Middle frontal gyrus (tissue), 1 donor: ENCODE measurements around the gene SMCO4.

Source experiments
- DNase-seq: peaks from one replicate; pipeline ENCODE4 v3.0.0-alpha.2; 2015; ENCODE audit warnings: low spot score; ENCODE audit errors: extremely low spot score

SMCO4 gene

DNA sequence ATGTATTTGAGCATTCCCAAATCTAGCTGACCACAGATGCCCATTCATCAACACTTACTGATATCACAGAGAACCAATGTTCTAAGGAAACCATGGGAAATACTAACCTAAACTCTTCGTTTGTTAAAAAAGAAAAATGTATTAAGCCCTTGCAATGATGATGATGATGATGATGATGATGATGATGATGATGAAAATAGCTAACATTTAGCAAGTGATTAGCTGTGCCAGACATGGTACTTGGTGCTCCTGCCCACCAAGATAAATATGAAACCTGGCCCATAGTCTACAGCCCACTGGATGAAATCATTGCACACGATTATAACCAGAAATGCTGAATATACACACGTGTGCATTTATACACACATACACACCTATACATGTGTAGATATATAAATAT lies 37.5 kb downstream of the SMCO4 start:
- no peak for DNase-seq

DNA sequence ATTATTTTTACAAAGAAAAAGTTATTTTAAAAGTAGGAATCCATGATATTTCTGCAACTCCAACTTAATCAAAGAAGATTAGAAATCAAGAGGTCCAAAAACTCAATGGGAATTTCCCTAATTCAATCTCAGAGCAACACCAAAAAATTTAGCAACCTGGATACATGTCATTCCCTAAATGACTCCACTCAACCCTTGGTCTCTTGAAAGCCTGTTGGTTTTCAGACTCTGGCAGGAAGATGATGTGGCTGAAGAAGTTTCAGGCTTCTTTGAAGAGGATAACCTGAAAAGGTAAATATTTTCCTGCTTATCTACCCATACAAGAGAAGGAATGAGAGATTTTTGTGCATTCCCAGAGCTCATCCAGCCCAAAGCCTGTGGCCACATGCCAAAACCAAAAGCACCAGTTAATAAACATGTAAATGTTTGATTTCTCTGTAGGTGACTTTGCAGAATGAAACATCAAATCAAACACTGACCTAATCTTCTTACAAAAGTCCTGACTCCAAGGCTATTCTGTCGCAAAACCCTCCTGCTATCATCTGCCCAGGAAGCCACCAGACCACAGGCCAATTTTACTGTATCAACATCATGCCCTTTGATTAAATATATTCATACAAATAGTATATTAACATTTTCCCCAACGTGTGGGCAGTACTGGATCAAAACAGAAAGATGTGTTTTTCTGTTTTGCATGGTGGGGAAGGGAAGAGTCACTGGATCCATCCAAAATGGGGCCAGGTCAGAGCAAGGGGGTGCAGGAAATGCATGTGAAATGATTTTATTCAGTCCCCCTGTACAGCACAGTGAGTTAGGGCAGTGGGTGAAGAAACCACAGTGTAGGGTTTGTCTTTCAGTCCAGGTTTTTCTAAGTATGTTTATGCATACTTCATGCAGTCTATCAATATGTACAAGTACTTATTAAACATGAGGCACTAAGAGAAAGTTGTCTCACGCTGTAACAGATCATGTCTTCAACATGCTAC lies 38.8 kb downstream of the SMCO4 start:
- DNase-seq, result no peak

DNA sequence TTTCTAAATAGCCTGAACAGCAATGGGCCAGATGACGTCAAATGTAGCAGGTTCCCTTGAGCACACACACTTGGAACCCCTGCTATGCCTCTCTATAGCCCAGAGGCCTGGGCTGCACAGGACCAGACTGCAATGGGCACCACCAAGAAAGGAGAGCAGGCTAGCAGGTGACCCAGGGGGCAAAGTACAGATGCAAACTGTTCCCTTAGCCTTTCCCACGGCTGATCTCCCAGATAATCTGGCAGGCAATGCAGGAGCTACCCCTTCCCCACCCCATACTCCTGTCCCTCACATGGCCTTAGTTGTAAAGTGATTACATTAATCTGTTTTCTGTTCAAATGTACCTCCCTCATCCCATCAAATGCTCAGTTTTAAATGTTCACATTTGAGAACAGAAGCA lies 41.3 kb downstream of the SMCO4 start:
- DNase-seq, result no peak

DNA sequence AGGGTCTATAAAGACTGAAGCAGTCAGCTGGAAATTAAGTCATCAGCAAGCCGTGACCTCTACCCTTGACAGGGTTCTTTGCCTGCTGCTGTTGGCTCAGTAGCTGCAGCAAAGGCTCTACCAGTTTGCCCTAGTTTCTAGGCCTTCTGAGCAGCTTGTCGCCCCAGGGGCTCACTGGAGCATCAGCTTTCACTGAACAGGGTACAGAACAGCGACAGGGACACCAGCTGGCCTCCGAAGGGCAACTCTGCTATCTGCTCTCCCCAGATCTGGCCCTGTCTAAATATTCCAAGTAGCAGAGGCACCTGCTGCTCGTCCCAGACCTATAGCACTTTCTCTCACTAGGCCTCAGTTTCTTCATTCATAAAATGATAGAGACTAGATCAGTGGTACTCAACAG lies 42.4 kb downstream of the SMCO4 start:
- DNase-seq, result no peak

DNA sequence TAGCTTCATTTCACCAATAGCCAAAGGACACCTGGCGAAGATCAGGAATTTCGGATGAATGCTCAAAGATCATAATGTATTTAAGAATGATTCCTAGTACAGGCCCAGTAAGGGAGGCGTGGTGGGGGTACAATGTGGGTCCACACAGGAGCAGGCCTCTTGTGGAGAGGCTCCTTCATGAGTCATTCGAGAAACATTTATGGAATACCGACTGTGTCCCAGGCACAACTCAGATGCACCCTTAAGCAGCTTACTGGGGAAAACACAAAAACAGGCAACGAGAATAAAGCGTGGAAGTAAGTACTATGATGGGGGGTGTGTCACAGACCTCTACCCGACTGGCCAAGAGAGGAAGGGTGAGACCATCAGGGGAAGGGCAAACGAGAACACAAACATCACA lies 44.5 kb downstream of the SMCO4 start:
- DNase-seq, result no peak

DNA sequence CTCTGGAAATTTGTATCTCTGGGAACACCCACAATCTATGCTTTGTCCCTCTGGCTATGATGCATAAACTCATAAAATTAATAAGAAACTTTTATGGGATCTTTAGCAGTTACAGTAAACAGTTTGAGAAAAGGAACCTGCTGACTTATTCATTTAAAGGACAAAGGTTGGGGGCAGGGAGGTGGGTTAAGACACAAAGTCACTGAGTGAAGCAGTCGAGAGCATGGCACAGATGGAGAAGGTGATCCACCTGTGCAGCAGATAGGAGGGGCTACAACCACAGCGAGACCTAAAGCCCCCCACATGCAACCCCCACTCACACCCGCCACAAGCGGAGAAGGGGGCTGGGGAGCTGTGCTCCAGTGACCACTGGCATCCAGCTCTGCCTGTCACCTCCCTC lies 45.0 kb downstream of the SMCO4 start:
- no peak for DNase-seq

DNA sequence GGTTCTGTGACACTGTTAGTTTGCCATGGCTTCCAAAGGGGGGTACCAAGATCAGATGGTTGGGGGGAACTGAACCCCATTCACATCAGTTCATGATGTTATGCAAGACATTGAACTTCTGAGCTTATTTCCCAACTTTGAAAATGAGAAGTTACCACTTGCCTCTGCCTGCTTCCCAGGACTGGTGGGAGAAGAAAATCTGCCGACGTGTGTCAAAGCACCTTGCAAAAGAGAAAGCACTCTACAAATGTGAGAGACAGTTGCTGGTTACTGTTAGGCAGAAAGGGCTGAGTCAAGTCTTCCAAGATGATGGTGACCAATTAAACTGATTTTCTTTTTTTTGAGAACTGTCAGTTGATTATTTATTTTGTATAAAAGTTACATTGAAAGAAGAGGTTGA lies 45.6 kb downstream of the SMCO4 start:
- no peak for DNase-seq

DNA sequence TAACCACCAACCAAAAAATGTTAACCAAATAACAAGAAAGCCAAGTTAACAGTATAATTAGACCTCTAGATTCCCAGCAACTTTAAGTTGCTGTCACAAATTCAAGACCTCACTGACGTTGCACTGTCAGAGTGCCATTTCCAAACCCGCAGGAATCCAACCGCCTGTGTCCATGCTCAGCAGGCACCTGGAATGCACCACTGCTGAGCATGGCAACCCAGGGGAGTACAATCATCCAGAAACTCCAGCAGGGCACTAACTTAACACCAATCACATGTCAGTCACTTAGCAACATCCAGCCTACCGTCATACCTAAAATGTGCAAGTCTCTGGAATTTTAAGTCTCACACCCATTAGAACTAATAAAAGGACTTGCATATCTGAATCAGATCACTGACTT lies 48.8 kb downstream of the SMCO4 start:
- no peak for DNase-seq

DNA sequence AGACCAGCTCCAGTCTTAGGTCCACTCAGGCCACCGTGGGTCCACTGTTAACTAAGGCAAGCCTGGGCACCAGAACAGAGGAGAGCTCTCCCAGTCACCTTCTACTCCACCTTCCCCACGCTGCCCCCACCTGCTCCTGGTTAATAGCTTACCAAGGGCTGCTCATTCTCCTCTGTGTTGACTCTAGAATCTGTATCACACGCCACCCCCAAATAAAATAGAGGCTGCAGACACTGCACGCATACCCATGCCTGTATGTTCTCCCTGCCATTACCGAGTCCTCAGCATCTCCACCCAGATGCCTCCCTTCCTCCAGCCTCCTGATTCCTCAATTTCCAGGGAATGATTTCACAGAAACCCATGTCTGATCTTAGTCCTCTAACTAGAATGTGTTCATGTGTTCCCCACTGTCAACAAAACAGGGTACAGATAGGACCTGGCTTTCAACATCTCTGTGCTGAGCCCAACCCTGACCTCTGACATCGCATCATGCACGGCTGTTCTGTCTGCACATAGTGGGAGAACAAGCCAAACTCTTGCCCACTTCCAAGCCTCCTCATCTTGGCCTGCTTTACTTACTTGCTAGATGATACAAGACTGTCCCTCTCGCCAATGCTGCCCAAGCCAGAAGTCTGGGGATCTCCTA lies 49.8 kb downstream of the SMCO4 start:
- no peak for DNase-seq

DNA sequence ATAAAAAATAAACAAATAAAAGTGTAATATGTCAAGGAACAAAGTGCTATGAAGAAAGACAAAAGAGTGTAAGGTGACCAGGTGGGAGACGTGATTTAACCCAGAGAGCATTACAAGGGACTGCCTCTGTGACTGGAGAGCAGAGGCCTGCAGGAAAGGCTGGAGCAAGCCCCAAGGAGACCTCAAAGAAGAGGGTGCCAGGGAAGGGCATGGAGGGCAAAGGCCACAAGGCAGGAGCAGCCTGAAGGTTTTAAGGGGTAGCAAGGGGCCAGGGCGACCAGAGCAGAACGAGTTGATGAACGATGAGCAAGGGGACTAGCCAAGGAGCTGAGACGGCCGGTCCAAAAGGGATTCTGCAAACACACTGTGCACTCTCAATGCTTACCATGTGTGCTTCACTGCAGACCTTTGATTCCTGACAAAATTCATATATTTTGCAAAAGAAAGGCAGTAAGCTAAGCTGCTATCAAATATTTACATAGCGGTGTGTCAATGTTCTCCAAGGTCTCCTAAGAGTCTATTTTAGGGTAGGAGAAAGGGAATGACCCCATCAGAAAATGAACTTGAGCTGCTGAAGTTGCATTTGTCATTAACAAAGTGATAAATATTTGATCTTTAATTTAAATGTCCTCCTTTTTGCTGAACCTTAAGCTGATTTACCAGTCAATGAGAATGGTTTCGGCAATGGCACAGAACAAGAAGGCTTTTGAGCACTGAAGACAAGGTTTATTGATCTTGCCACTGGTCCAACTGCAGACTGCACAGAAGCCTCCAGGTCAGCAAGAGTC lies 50.5 kb downstream of the SMCO4 start:
- DNase-seq, result no peak

DNA sequence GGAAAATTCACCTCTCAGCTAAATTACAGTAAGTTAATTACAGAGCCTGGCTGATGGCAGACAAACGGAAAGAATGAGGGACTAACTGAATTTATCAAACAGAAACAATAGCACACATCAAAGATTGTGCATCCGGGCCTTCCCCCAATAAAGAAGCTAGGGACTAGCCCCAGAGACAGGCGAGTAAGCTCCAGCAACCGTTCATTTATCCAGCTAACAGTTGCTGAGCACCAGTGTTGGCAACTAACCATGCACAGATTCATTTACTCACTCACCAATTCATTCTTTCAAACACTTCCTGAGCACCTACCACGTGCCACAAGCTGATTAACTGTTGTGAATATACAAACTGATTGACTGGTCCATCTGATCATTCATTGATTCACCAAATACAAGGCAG lies 51.2 kb downstream of the SMCO4 start:
- no peak for DNase-seq

DNA sequence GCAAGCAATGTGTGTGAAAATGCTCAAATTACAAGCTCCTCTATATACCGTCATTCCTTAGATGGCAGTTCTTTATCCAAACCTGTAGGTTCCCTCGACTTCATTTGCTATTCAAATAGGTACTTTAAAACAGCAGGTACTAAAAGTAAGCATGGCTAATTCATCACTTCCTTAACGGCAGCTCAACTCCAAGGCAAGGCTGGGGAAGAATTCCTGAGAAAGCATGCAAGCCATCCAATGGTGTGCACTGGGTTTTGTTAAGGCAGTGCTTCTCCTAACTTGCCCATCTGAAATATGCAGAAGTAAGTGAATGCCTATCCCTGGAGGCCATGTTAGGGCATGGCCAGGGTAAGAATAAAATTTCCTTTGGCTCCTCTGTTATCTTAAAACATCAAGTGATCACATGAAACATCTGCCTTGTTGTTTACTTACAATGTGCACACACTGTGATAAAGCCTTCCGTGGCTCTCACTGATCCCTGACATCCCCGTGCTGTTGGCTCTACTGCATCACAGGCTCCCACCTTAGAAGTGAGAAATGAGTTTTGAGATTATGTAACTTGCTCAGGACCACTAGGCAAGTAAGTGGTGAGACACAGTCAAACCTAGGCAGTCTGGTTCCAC lies 52.1 kb downstream of the SMCO4 start:
- no peak for DNase-seq

DNA sequence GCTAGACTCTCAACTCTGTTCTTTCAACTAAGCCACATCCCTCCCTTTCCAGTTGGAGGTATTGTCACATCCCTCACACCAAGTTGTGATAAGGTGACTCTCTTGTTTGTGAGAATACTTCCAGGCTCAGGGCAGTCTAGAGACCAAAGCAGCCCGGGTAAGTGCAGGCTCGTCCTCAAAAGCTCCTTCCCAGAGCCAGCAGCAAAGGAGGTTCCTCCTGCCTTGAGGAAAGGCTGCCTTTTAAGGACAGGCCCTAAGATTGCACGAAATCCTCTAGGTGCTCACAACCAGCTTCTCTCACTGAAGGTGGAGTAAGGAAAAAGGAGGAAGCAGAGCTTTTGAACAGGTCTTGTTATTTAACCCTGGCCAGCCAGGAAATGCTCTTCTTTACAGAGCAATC lies 53.4 kb downstream of the SMCO4 start:
- DNase-seq, result no peak

DNA sequence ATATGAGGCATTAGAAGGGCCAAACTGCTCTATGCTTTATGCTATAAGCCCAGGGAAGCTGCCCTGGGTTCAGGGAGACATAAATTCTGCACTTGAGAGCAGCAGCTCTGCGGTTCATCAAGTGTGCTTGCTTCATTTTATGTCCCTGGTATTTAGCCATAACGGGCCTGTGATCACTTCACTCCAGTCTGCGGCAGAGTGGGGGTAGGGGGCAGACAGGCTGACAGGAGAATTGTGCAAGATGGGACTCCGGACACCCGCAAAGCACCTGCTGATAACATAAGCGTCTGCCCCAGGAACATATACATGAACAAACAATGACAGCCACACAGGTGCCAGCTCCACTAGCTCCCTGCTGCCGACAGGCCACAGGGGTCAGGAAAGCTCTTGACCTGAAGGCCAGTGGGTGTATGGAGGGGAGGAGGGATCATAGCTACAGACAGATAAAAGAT lies 56.1 kb downstream of the SMCO4 start:
- DNase-seq, result no peak

DNA sequence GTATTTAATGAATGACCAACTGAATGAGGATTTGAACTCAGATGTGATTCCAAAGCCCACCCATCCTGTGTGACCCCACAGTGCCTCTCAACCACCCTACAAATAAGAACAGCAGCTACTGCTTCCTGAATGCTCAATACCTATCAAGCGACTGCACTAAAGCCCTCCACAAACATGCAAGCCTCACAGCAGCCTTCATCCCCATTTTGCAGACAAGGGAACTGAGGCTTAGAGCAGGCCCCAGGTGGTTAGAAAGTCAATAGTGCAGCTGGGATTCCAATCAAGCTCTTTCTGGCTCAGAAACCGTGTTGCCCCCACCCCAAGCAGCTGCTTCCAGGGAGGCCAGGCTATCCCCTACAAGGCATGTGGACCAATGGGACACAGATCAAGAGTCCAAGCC lies 57.2 kb downstream of the SMCO4 start:
- DNase-seq, result no peak

DNA sequence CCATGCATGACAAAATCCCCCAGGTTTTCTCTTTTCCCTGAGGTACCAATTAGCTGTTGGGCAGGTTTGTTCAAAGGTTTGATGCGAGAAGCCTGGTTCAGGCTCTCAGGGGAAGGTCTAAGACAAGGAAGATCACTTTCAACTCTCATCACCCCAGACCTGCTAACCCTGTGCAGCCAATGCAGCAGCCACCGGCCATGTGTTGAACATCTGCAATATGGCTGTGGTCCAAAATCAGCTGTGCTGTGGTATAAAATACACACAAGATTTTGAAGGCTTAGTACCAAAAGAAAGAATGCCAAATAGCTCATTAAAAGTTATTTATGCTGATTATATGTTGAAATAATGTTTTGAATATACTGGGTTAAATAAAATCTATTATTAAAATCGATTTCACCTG lies 58.5 kb downstream of the SMCO4 start:
- DNase-seq, result no peak

DNA sequence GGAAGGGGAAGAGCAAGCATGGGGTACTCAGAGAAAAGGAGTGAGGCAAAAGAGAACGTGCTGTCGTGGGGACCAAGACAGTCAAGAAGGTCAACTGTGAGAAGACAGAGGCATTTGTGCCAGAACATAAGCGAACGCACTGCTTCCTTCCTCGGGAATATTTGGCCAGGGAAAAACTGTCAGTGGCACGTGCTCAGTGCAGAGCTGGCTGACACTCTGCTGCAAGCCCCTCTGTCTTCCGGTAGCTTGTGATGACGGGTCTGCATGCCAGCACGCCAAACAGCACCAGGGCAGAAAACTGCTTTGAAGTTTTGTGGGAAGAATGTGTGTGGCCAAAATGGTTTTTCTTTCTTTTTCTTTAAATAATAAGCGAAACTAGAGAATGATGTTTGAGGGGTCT lies 60.6 kb downstream of the SMCO4 start:
- DNase-seq, result no peak

DNA sequence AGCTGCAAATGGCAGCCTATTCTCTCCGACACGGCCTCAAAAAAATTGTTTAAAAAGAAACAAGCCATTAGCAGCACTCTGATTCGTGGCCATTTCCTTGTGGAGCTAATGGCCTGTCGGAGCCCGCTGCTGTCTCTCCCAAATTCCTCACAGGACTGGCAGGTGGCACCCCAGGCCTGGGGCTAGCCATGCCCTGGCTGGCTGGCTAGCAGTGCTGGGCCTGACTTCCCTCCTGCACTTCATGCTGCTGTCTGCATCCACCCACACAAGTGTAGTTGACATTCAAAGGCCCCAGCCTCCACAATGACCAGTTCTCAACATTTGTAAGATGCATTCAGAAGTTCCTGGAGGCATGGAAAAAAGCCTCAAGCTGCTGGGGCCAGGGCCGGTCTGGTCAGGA lies 61.5 kb downstream of the SMCO4 start:
- DNase-seq, result no peak

DNA sequence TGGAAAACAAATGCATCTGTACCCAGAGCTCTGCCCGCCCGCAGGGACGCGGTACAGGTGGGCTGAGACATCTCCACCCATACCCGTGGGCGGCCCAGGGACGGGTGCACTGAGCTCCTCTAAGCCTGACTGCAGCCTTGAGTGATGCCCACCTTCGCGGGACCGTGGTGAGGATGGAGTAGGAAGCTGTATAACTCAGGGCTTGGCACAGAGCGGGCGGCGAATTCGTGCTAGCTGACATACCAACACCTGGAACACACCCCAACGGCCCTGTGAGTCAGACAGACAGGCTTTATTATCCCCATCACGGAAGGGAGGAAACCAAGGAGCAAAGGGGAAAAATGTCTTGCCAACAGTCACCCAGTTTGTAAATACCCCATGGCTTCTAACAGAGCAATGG lies 61.9 kb downstream of the SMCO4 start:
- DNase-seq, result no peak

DNA sequence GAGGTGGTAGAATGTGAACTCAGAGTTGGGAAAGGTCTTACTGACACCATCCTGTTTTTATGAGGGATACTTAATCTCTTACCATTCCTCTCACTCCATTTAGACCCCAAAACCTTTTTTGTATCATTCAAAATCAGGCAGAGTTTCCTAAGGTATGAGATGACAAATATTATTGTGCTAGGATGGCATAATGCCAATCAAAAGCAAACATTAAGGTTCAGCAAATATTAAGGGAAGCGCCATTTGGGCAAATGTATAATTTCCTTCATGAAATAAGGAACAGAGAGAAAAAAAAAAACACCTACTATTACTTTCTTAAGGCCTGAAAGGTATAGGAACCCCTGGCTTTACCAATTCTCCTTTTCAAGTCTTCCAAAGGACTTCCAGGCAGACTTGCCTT lies 62.4 kb downstream of the SMCO4 start:
- no peak for DNase-seq

DNA sequence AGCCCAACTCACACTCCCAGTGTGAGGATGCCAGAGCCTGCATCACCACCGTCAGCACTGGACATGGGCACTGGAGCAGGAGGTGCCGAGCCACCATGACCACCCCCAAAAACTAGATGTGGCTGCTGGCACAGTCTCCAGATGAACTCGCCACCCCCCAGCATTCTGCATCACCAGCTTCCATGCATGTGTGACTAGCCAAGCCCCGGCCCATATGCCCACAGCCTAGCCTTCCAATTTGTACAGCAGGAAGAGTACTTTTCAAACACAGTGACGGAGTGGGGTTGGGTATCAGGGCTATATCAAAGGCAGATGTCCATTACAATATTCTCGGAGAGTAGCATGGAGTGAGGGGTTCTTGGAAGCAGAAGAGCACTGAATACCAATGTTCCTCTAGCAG lies 62.9 kb downstream of the SMCO4 start:
- DNase-seq, result no peak

DNA sequence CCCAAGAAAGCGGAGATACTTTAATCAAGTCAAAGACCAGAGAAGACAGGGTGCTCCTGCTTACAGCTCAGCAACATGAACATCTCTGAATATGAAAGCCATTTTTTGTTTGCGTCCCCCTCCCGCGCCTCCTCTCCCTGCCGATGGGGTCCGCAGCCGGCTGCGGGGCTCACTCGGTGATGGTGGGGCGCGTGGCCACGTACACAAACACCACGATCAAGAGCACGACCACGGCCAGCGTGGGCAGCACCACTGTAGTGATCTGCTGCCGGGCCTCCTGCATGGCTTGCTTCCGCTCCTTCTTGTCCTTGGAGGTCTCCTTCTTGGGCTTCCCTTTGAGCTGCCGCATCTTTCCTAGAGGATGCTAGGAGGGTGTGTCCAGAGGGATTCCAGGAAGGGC lies 64.3 kb downstream of the SMCO4 start:
- DNase-seq, result no peak
